ENCODE results near the gene RAP1GDS1.
"Not testable (repeated sequence)": the region's sequence is repeated elsewhere in the genome, so short reads cannot be mapped to it uniquely, and the experiment has no call there.

The RAP1GDS1 gene

DNA sequence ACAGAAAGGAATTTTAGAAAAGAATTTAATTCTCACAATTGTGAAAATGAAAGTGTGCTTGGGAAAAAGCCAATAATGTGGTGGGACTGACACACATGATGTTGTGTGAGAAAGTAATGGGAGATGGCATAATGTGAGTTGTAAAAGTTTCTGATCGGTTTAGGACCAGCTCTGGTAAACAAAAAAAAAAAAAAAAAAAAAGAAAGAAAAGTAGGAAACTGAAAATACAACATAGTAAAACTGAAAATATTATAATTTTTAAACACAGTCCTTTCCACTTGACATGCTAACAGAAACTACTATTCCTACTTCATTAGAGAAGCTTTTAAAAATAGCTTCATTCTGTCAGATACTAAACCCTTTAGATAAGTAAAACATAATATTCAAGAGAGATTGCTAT, 28.2 kb downstream of the RAP1GDS1 start:
- DNase-seq = no peak

DNA sequence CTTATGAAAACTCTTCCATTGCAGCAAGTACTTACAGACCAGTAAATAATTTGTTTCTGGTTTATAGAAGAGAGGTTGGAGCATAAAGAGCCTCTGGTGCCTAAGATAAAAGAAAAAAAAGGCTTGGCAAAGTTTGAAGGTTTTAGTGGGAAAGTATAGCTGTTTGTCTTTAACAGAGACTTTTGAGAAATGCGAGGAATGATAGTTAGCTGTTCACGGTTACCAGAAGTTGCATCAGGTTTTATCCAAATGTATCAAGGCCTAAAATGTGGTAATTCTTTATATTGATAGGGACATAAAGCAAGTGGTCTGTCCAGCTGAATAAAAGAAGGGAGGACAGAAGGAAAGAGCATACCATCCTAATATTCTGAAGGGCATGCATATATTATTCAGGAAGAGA, 29.3 kb downstream of the RAP1GDS1 start:
- no peak for DNase-seq

- no peak for DNase-seq
Observed at GRCh38 chr4:98293104-98293887, 32.1 kb downstream of the RAP1GDS1 start.

- DNase-seq = no peak
Observed at GRCh38 chr4:98298022-98298421, 36.8 kb downstream of the RAP1GDS1 start.

GRCh38 chr4:98300706-98301105, 39.5 kb downstream of the RAP1GDS1 start:
- no peak for DNase-seq

DNA sequence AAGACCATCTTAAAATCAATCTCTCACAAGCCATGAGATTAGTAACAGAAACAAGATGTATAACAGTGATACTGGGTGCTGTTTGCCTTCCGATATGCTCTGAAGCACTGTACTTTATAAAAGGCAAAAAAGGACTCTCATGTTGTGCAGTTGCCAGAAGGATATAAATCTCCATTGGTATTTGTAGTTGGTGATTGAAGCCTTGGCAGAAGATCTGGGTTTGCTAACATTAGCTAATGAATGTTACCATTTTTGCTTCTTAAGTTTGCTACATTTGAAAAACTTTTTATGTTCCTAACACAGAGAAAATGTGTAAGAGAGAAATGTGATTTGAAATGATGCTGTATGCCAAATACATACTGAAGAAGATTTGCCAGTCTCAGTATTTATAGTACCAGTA, 44.4 kb downstream of the RAP1GDS1 start:
- DNase-seq = no peak

DNA sequence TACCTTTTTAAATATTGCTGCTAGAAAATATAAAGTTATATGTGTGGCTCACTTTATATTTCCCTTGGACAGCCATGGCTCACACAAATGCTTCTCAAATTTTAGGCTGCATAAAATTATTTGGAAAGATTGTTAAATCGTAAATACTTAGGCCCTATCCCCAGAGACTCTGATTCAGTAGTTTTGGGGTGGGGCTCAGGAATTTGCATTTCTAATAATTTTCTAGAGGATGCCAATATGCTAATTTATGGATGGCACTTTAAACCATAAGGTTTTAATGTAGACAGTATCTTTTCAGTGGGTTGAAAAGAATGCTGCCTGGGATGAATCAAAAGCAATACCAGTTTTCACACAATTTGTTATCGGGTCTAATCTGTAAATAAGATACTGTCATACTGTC, 49.7 kb downstream of the RAP1GDS1 start:
- no peak for DNase-seq

- DNase-seq = no peak
Observed at GRCh38 chr4:98311656-98312055, 50.5 kb downstream of the RAP1GDS1 start.

- DNase-seq = no peak
Observed at GRCh38 chr4:98314791-98315565, 53.8 kb downstream of the RAP1GDS1 start.

DNA sequence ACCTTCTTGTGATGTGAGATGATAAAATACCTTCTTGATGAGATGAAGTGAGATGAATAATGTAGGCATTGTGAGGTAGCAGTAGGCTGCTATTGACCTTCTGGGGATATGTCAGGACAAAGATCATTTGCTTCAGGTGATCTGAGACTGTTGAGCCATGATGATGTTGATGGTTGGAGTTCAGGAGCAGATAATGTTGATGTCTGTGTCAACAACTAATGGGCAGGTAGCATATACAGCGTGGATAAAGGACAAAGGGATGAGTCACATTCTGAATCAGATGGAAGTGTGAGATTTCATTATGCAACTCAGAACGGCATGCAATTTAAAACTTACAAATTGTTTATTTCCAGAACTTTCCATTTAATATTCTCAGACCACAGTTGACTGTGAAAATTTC, 57.3 kb downstream of the RAP1GDS1 start:
- DNase-seq = no peak

GRCh38 chr4:98319021-98319420, 57.8 kb downstream of the RAP1GDS1 start:
- DNase-seq = no peak

GRCh38 chr4:98326168-98326567, 65.0 kb downstream of the RAP1GDS1 start:
- DNase-seq = no peak

DNA sequence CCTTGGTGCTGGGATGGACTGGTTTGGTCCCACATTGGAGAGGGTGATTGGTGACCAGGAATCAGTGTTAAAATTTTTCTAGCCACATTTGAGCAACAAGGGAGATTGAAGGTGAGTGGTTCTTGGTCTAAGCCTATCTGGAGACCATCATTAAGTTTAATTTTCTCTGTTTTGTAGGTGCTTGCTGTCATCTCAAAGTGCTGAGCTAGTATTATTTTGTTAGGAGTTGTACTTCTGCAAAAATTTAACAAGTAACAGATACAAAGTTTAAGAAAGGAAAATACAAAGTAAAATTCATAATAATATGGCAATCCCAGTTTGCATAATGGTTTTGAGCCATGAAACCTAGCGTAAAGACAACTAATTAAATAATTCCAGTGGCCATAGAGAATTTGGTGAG, 66.5 kb downstream of the RAP1GDS1 start:
- DNase-seq = no peak

GRCh38 chr4:98329879-98330640, 68.9 kb downstream of the RAP1GDS1 start:
- not testable (repeated sequence) for DNase-seq

DNA sequence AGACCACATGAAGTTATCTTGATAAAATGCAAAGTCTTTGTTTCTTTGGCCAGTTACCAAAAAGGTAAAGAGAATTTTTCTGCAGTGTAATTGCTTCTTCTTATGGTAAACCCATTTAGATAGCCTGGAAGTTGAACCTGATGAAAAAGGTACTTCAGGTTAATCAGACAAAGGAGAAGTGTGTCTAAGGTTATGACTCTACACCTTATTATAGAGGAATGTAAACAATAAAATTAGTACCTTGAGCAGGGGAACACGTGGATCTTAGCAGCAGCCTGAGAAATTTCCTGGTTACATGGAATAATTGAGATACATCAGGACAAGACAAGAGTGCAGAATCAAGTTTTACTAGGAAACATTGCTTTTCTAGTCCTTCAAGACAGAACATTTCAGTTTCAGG, 70.8 kb downstream of the RAP1GDS1 start:
- DNase-seq = no peak

- DNase-seq = no peak
Observed at GRCh38 chr4:98334461-98334860, 73.3 kb downstream of the RAP1GDS1 start.

GRCh38 chr4:98338761-98339438, 77.7 kb downstream of the RAP1GDS1 start:
- DNase-seq = no peak

GRCh38 chr4:98341309-98341708, 80.1 kb downstream of the RAP1GDS1 start:
- DNase-seq = no peak

DNA sequence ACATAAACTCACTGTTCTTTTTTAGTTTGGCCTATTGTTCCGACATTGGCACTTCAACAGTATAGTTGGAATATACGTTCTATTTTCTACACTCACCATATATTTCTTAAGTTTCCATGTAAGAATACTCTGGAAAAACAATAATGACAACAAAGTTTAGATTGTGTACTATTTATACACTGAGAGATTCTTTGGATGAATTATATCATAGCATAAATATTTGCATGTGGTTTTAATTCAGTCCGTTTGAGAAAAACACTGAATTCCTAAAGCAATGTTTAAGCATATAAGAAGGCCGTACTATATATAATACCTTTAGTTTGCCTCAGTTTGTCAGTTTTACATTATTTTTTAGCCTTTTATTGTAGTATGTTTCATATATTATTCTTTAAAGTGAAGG, 82.4 kb downstream of the RAP1GDS1 start:
- no peak for DNase-seq

- DNase-seq = no peak
Observed at GRCh38 chr4:98345838-98346237, 84.7 kb downstream of the RAP1GDS1 start.

- no peak for DNase-seq
Observed at GRCh38 chr4:98352396-98352795, 91.2 kb downstream of the RAP1GDS1 start.

DNA sequence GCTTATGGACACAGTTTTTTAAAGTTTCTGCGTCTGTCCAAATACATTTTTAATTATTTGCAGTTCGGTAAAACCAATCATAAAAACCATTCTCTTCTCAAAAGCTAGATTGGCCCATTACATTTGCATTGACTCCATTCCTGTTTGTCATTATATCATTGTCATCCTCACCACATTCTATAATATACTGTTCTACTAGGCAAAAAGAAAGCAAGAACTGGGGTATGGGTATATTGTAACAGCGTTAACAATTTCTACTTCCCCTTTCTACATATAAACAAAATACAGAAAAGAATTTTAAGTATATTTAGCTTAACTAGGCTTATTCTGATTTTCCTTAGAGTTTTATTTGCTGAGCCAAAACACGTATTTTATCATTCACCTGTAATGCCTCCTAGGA, 91.8 kb downstream of the RAP1GDS1 start:
- no peak for DNase-seq

DNA sequence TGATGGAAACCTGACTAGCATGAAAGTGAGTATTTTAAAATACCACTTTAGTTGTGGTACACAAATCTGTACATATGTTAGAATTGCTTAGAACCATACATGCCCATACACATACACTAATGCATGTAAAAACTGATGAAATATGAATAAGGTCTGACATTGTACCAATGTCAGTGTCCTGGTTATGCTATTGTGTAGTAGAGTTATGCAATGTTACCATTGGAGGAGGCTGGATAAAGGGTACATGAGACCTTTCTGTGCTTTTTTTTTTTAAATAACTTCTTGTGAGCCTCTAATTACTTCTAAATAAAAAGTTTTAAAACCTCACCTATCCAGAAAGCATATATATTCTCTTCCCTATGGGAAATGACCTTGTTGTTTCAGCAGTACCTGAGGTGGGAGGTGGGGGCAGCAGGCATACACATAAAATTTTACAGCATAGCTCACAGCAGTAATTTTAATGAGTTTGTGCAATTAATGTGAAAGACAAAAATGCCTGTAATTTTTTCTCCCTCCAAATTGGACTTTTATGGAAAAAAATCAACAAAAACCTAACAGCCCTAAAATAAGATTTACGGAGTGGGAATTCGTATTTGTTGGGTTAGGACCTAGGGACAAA, 97.6 kb downstream of the RAP1GDS1 start:
- no peak for DNase-seq
